Measurements from ENCODE around the gene KNDC1.

The KNDC1 gene

GRCh38 chr10:133191651-133192050, 31.6 kb downstream of the KNDC1 start:
- no peak for DNase-seq (ENCODE audit: low read depth in 2 of 2)

- no peak for DNase-seq (ENCODE audit: low read depth in 2 of 2)
Measured at GRCh38 chr10:133194151-133194550, 34.1 kb downstream of the KNDC1 start.

- DNase-seq (ENCODE audit: low read depth in 2 of 2), result no peak
Measured at GRCh38 chr10:133195096-133195495, 35.1 kb downstream of the KNDC1 start.

- DNase-seq (ENCODE audit: low read depth in 2 of 2), result no peak
Measured at GRCh38 chr10:133195611-133196010, 35.6 kb downstream of the KNDC1 start.

- DNase-seq (ENCODE audit: low read depth in 2 of 2), result no peak
Measured at GRCh38 chr10:133196221-133196915, 36.3 kb downstream of the KNDC1 start.

- no peak for DNase-seq (ENCODE audit: low read depth in 2 of 2)
Measured at GRCh38 chr10:133196936-133197758, 37.1 kb downstream of the KNDC1 start.

GRCh38 chr10:133197786-133198185, 37.8 kb downstream of the KNDC1 start:
- DNase-seq (ENCODE audit: low read depth in 2 of 2), result no peak

GRCh38 chr10:133198206-133198605, 38.2 kb downstream of the KNDC1 start:
- DNase-seq (ENCODE audit: low read depth in 2 of 2), result no peak

GRCh38 chr10:133198621-133199487, 38.8 kb downstream of the KNDC1 start:
- DNase-seq (ENCODE audit: low read depth in 2 of 2), result no peak

GRCh38 chr10:133199488-133199885, 39.5 kb downstream of the KNDC1 start:
- DNase-seq (ENCODE audit: low read depth in 2 of 2), result no peak

- no peak for DNase-seq (ENCODE audit: low read depth in 2 of 2)
Measured at GRCh38 chr10:133199992-133200611, 40.1 kb downstream of the KNDC1 start.

GRCh38 chr10:133200621-133201031, 40.6 kb downstream of the KNDC1 start:
- DNase-seq (ENCODE audit: low read depth in 2 of 2), result no peak

GRCh38 chr10:133201151-133201947, 41.3 kb downstream of the KNDC1 start:
- DNase-seq (ENCODE audit: low read depth in 2 of 2), result no peak

- DNase-seq (ENCODE audit: low read depth in 2 of 2), result no peak
Measured at GRCh38 chr10:133201948-133202725, 42.1 kb downstream of the KNDC1 start.

- no peak for DNase-seq (ENCODE audit: low read depth in 2 of 2)
Measured at GRCh38 chr10:133202778-133203651, 43.0 kb downstream of the KNDC1 start.

- DNase-seq (ENCODE audit: low read depth in 2 of 2), result no peak
Measured at GRCh38 chr10:133203652-133204195, 43.7 kb downstream of the KNDC1 start.

- no peak for DNase-seq (ENCODE audit: low read depth in 2 of 2)
Measured at GRCh38 chr10:133204226-133205015, 44.4 kb downstream of the KNDC1 start.

GRCh38 chr10:133205146-133205545, 45.1 kb downstream of the KNDC1 start:
- no peak for DNase-seq (ENCODE audit: low read depth in 2 of 2)

Measured in stimulated activated CD4-positive, alpha-beta T cell treated with anti-CD3 and anti-CD28 coated beads, Interleukin-1b, Interleukin-23, amount 100 ng/mL, for 4 hours (primary cell).